Adrenal gland (tissue), 12 donors: ENCODE measurements around the gene C1orf122. TPM values are rescaled to one million over a fixed set of nuclear protein-coding genes. Genes with fewer than 3 reads are reported as not detected.

Source experiments
- DNase-seq, 7 donors: peaks; one replicate each; pipeline ENCODE4 v3.0.0-alpha.2; 2019 to 2020
- H3K27ac ChIP-seq, 5 donors: fragments of 200-600 bp; sonication (generic) in 4 of 5; 1 replicate in 3 of 5; 2 replicates in 2 of 5; pipeline versions ENCODE4 v1.5.1 to v1.8.0; 2016 to 2020; ENCODE audit warnings: mild to moderate bottlenecking in 1 of 5
- H3K27me3 ChIP-seq: fragments of 200-600 bp; 2 replicates; pipeline ENCODE4 v1.8.0; 2021
- H3K36me3 ChIP-seq, 2 donors: fragments of 200-600 bp; replicated peaks in 1 of 2; 1 replicate in 1 of 2; 2 replicates in 1 of 2; pipeline versions ENCODE4 v1.5.1 to v1.8.0; 2018 to 2022
- H3K4me1 ChIP-seq, 2 donors: fragments of 200-600 bp; replicated peaks in 1 of 2; 1 replicate in 1 of 2; 2 replicates in 1 of 2; pipeline versions ENCODE4 v1.5.1 to v1.8.0; 2018 to 2021
- H3K4me3 ChIP-seq, 4 donors: fragments of 200-600 bp; sonication (generic) in 3 of 4; one replicate each; pipeline ENCODE4 v1.5.1; 2016 to 2018
- H3K9me3 ChIP-seq, 3 donors: fragments of 200-600 bp; sonication (generic) in 1 of 3; replicated peaks in 1 of 3; 1 replicate in 2 of 3; 2 replicates in 1 of 3; pipeline versions ENCODE4 v1.5.1 to v1.8.0; 2016 to 2021
- POLR2A ChIP-seq, 2 donors: fragments of 450-650 bp; IDR thresholded peaks; one replicate each; pipeline ENCODE4 v1.6.1; 2017; ENCODE audit warnings: antibody characterized with exemption in 2 of 2, mild to moderate bottlenecking in 2 of 2, moderate library complexity in 1 of 2
- WGBS, 4 donors: extraction: QIAGEN DNeasy Blood & Tissue Kit in 2 of 4; methylation state at CpG; one replicate each; pipeline versions ENCODE4 v1.1.5 to v1.1.7; 2013 to 2017; 5-methylcytosine and 5-hydroxymethylcytosine counted together
- intact Hi-C, 2 donors: fragments of 100-400 bp; cut with DNase I; formaldehyde crosslinking; loops; one replicate each; pipeline versions ENCODE4 v1.14.1 to v1.15.0; 2022 to 2023
- polyA plus RNA-seq, 3 donors: library from polyadenylated mRNA; stranded (reverse); fragments of 200-250 nt in 2 of 3; fragments of 350-450 nt in 1 of 3; fragmentation: Illumina TruSeq in 1 of 3; extraction: RNeasy Lipid Tissue Mini Kit (QIAGEN cat#74804) in 1 of 3; gene quantifications; one replicate each; pipeline ENCODE4 v1.2.3, GENCODE V29; 2013 to 2014
- total RNA-seq, 9 donors: library from RNA; depleted of rRNA in 4 of 9; stranded (reverse); fragments of >200 nt in 4 of 9; fragments of 120-200 nt in 1 of 9; fragmentation: NEBNext Ultra II Directional in 1 of 9; extraction: Animal tissue kit (Norgen Biotek cat#: 25700) in 1 of 9; gene quantifications; one replicate each; pipeline versions ENCODE4 v1.1.0 to v1.2.4, GENCODE V29; 2013 to 2023
- TF ChIP-seq, protein P1 (sequence below), 6 experiments: fragments of 450-650 bp in 4 of 6; fragments of 200-600 bp in 2 of 6; sonication (generic) in 1 of 6; IDR thresholded peaks; 1 replicate in 5 of 6; 2 replicates in 1 of 6; pipeline versions ENCODE4 v1.5.1 to v1.8.0; 2016 to 2021; ENCODE audit warnings: antibody characterized with exemption in 6 of 6, mild to moderate bottlenecking in 2 of 6, moderate library complexity in 1 of 6
- donor health status: healthy with polysubstance abuse.
- donor health status: Bipolar disorder and iron deficiency.
- donor health status: DM: yes; HTN: yes; CAD: no.
- donor health status: DM: no; HTN: no; CAD: no.
- donor health status: DM: no; HTN: no; CAD: no.
- donor health status: DM: yes; HTN: yes; CAD: no.

C1orf122 gene
- total and polyA plus RNA-seq, 12 donors, result 21.0 to 173 (median 84.7) TPM

DNA sequence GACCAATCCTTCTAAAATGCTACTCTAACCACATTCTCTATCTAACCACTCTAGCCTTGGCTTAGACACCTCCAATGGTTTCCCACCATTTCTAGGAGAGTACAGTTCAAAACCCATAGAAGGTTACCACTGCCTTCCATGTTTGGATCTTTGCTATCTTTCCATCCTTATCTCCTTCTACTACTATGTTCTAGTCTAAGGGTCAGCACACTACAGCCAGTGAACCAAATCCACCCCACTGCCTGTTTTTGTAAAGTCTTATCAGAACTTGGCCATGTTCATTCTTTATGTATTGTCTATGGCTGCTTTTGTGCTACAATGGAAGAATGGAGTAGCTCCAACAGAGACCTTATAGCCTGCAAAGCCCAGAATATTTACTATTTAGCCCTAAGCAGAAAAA, 45.6 kb downstream of the C1orf122 start:
- intact Hi-C loops, result no loop called here
- no peak for DNase-seq

DNA sequence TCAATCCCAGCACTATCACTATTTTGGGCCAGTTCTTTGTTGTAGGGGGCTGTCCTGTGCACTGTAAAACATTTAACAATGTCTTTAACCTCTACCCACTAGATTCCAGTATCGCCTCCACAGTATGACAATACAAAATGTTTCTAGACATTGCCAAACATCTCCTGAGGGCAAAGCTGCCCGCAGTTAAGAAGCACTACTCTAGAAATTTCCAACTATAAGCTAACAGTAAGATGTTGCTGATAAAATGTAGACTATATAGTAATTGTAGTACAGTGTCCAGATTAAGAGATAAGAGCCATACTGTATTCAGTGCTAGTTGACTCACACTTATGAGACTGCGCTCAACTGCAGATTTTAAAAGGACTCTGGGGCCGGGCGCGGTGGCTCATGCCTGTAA, 46.8 kb downstream of the C1orf122 start:
- no peak for TF ChIP-seq POLR2A (IDR thresholded peaks at IDR 0.05)
- TF ChIP-seq, protein P1, sequence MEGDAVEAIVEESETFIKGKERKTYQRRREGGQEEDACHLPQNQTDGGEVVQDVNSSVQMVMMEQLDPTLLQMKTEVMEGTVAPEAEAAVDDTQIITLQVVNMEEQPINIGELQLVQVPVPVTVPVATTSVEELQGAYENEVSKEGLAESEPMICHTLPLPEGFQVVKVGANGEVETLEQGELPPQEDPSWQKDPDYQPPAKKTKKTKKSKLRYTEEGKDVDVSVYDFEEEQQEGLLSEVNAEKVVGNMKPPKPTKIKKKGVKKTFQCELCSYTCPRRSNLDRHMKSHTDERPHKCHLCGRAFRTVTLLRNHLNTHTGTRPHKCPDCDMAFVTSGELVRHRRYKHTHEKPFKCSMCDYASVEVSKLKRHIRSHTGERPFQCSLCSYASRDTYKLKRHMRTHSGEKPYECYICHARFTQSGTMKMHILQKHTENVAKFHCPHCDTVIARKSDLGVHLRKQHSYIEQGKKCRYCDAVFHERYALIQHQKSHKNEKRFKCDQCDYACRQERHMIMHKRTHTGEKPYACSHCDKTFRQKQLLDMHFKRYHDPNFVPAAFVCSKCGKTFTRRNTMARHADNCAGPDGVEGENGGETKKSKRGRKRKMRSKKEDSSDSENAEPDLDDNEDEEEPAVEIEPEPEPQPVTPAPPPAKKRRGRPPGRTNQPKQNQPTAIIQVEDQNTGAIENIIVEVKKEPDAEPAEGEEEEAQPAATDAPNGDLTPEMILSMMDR (IDR thresholded peaks at IDR 0.05), result no peak
- intact Hi-C loops, result no loop called here
- H3K4me3 ChIP-seq, result no peak overlapping the region
- peaks cover 0 to 17% of the 10 kb centered on the region in 2 donors for H3K36me3 ChIP-seq
- no peaks in the 10 kb centered on the region for H3K27me3 ChIP-seq
- 95 to 98% (median 97%) methylated on average over 4 to 6 of the region's 6 CpGs for WGBS, 4 donors
- DNase-seq, result no peak
- H3K27ac ChIP-seq, result no peak overlapping the region
- peaks cover 12 to 62% of the 10 kb centered on the region in 2 donors for H3K4me1 ChIP-seq
- H3K9me3 ChIP-seq, result no peaks in the 10 kb centered on the region

More for the DNA sequence above, 45.6 kb downstream of the C1orf122 start:
- no peaks in the 10 kb centered on the region for H3K9me3 ChIP-seq
- H3K27ac ChIP-seq, result no peak overlapping the region
- H3K36me3 ChIP-seq, result peaks cover 0 to 17% of the 10 kb centered on the region in 2 donors
- TF ChIP-seq, protein P1 (IDR thresholded peaks at IDR 0.05), result no peak
- no peak for TF ChIP-seq POLR2A (IDR thresholded peaks at IDR 0.05)
- no peak overlapping the region for H3K4me3 ChIP-seq
- H3K27me3 ChIP-seq, result no peaks in the 10 kb centered on the region
- peaks cover 4 to 61% of the 10 kb centered on the region in 2 donors for H3K4me1 ChIP-seq

Other genes starting within 250 kb of the C1orf122 start
- 10 to 100 TPM; 13.6 to 84.7 (median 26.4) TPM for gene GNL2, start 211.9 kb upstream of the C1orf122 start, total RNA-seq
- 100 to 1,000 TPM; 132 to 462 (median 225) TPM for gene GNL2, start 211.9 kb upstream of the C1orf122 start, polyA plus RNA-seq
- under 1 TPM in 5 of 9 donors, not detected in 4; 0.11 to 0.51 (median 0.23) TPM for gene RSPO1, start 172.9 kb upstream of the C1orf122 start, total RNA-seq
- under 1 TPM; 0.11 to 0.20 (median 0.16) TPM for gene RSPO1, start 172.9 kb upstream of the C1orf122 start, polyA plus RNA-seq
- 1 to 10 TPM in 7 of 9 donors, under 1 TPM in 2; 0.49 to 3.2 (median 1.3) TPM for gene CDCA8, start 115.3 kb upstream of the C1orf122 start, total RNA-seq
- gene CDCA8, start 115.3 kb upstream of the C1orf122 start, polyA plus RNA-seq, result 1 to 10 TPM in 1 of 3 donors, under 1 TPM in 2; 0.54 to 1.6 (median 0.64) TPM
- under 1 TPM; 0.06 to 0.90 (median 0.55) TPM for gene EPHA10, start 42.7 kb upstream of the C1orf122 start, total RNA-seq
- gene EPHA10, start 42.7 kb upstream of the C1orf122 start, polyA plus RNA-seq, result 1 to 10 TPM in 1 of 3 donors, under 1 TPM in 2; 0.22 to 3.9 (median 0.40) TPM
- gene MANEAL, start 13.9 kb upstream of the C1orf122 start, total RNA-seq, result 10 to 100 TPM in 2 of 9 donors, 1 to 10 TPM in 7; 4.9 to 12.0 (median 8.3) TPM
- 10 to 100 TPM in 1 of 3 donors, 1 to 10 TPM in 2; 4.0 to 13.1 (median 4.4) TPM for gene MANEAL, start 13.9 kb upstream of the C1orf122 start, polyA plus RNA-seq
- 10 to 100 TPM in 7 of 9 donors, 1 to 10 TPM in 2; 8.3 to 31.1 (median 11.8) TPM for gene YRDC, start 418 bp downstream of the C1orf122 start, total RNA-seq
- gene YRDC, start 418 bp downstream of the C1orf122 start, polyA plus RNA-seq, result 10 to 100 TPM in 1 of 3 donors, 1 to 10 TPM in 2; 5.4 to 14.0 (median 7.2) TPM
- gene MTF1, start 51.8 kb downstream of the C1orf122 start, total RNA-seq, result 10 to 100 TPM in 4 of 9 donors, 1 to 10 TPM in 5; 2.3 to 28.0 (median 5.9) TPM
- 1 to 10 TPM; 1.4 to 9.8 (median 2.3) TPM for gene MTF1, start 51.8 kb downstream of the C1orf122 start, polyA plus RNA-seq
- gene INPP5B, start 139.3 kb downstream of the C1orf122 start, total RNA-seq, result 10 to 100 TPM; 11.6 to 32.3 (median 22.4) TPM
- 10 to 100 TPM; 10.4 to 15.7 (median 11.3) TPM for gene INPP5B, start 139.3 kb downstream of the C1orf122 start, polyA plus RNA-seq
- gene SF3A3, start 182.2 kb downstream of the C1orf122 start, total RNA-seq, result 10 to 100 TPM; 30.1 to 95.9 (median 41.9) TPM
- 10 to 100 TPM; 24.3 to 78.5 (median 28.2) TPM for gene SF3A3, start 182.2 kb downstream of the C1orf122 start, polyA plus RNA-seq
- 10 to 100 TPM in 8 of 9 donors, 1 to 10 TPM in 1; 5.8 to 47.6 (median 21.9) TPM for gene FHL3, start 197.7 kb downstream of the C1orf122 start, total RNA-seq
- 10 to 100 TPM in 2 of 3 donors, 1 to 10 TPM in 1; 8.6 to 39.5 (median 31.5) TPM for gene FHL3, start 197.7 kb downstream of the C1orf122 start, polyA plus RNA-seq
- gene UTP11, start 204.9 kb downstream of the C1orf122 start, total RNA-seq, result 10 to 100 TPM; 25.8 to 71.9 (median 40.2) TPM
- 100 to 1,000 TPM in 1 of 3 donors, 10 to 100 TPM in 2; 16.0 to 133 (median 26.5) TPM for gene UTP11, start 204.9 kb downstream of the C1orf122 start, polyA plus RNA-seq
- gene POU3F1, start 239.0 kb downstream of the C1orf122 start, total RNA-seq, result 1 to 10 TPM in 8 of 9 donors, under 1 TPM in 1; 0.17 to 6.9 (median 2.7) TPM
- under 1 TPM; 0.05 to 0.40 (median 0.16) TPM for gene POU3F1, start 239.0 kb downstream of the C1orf122 start, polyA plus RNA-seq